ENCODE results near the gene GFI1B.
"Not testable (repeated sequence)": the region's sequence is repeated elsewhere in the genome, so short reads cannot be mapped to it uniquely, and the experiment has no call there.

GFI1B gene

DNA sequence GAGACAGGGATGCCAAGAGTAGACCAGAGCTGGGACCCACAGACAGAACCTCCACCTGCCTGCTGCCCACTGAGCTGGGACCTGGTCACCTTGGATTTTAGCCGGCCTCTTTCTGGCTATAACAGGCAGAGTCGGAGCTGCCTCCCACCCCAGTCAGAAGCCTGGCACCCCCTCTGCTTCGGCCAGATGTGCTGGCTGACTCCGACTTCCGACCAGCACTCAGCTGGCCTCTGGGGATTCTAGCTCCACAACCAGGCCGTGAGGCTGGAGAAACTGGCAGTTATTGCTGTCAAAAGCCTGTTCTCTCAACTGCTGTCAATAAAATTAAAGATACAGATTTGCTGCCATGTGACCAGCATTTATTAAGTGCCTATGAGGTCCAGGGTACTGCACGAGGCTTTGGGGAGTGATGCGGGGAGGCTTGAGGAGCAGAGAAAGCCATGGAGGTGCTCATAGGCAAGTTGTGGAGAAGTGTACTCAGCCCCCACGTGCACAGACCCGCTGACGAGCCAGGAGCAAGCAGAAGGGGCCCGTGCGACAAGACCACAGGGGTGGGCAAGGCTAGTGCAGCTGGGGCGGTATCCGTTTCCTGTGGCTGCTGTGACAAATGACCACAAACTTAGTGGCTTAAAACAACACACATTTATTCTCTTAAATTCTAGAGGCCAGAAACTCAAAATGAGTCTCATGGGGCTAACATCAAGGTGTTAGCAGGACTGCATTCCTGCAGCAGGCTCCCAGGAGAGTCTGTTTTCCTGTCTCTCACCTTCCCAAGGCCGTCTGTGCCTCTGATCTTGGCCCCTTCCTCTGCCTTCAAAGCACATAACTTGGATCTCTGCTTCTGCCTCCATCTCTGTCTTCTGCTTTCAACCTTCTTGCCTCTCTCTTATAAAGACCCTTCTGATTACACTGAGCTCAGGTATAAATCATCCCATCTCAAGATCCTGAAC is 13.1 kb downstream of the GFI1B start:
- no peak for DNase-seq

DNA sequence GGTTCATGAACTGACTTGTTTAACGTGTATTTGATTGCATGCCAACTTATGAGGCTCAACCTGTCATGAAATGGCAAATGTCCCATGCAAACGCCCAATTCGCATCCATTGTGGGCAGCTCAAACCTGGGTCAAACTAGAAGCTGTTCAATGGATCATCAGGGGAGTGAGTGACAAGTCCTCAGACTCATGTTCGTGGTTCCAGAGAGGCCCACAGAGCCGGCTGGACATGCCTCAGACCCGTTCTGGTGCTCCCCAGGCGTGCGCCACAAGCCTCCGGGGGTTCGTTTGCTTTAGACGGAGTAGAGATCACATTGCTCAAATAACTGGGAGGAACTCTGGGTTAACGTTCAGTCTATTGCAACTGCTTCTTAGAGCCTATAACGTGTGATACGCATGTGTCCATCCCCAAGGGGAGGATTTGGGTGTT is 15.0 kb downstream of the GFI1B start:
- DNase-seq: no peak

DNA sequence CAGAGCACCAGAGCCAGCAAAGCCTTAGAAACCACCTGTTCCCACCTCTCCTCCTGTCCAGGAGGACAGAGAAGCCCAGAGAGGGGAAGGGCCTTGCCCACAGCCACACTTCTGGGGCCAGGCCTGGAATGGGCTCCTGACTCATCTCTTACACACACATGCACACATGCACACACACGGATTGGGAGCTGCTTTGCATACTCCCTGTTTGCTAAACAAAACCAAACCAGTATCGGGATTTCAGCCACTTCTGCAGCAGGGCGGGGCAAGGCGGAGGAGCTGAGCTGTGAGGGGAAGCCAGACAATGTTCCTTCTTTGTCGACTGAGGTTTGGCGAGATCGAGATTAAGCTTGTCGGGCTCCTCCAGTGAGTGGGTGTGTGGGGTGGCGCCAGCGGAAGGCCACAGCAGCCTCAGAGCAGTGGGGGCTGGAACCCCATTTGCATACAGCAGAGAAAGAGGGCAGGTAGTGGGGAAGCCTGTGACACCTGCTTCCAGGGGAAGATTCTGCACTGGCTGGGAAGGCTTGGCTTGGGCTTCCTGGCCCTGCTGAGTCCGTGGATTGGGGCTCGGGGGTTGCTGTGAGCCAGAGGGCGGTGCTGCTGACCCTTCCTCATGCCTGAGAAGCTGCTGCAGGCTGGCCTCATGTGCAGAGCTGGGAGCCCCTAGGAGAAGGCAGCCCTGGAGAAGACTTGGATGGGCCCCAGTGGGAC is 16.1 kb downstream of the GFI1B start:
- no peak for DNase-seq

DNA sequence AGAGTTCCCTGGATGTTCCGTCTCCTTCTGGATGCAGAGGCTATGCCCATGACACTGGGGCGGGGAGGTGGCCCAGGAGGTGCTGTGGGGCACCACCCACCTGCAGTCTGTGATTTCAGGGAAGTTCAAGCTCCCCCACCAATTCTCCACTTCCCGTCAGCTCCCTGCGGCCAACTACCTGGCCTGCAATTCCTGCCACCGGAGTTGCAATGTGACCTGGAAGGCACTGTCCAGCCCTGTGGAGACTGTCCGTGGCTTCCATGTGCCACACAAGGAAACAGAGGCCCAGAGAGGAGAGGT is 16.6 kb downstream of the GFI1B start:
- DNase-seq: no peak

DNA sequence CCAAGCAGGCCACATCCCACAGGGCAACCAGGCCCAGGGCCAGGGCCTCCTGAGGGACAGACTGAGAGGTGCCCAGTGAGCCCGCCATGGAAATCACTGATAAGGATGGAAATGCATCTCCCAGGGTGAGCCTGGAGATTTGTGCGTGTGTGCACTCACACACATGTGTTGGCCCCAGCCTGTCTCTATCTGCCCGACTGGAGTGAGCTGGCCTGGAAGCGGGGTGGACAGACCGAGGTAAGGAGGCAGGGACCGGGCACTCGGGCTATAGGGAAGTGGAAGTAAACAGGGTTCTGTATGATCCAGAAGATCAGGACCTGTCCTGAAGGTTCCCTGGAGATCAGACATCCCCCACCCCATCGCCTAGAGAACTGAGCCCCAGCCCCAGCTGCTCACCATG is 17.4 kb downstream of the GFI1B start:
- DNase-seq: no peak

DNA sequence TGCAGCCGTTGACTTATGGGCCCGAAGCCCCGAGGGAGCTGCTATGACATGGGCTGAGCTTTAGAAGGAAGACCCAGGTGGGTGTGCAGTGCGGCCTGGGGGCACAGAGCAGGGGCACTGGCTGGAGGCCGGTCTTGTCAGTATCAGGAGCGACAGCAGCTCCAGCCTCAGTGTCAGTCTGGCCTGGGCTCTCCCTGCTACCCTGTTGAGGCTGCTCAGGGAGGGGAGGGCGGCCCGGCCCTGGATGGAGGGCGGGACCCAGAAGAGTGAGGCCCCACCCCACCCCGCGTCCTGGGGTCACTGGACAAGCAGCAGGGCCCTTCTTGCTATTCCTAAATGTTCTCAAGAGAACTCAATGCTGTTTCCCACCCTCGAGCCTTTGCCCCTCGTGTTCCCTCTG is 18.0 kb downstream of the GFI1B start:
- DNase-seq: no peak

DNA sequence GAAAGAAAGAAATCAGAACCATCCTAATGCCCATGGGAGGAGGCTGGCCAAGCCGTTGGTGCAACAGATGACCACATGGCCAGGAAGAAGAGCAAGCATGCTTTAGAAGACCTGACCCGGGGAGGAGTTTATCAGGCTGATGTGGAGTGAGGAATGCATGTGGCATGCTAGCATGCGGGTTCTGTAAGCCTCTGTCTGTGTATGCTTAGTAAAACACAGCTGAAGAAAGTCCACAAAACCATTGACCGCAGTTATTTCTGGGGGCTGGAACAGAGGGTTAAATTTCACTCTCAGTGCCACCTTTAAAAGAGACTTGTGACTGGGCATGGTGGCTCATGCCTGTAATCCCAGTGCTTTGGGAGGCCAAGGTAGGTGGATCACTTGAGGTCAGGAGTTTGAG is 19.1 kb downstream of the GFI1B start:
- DNase-seq: no peak

DNA sequence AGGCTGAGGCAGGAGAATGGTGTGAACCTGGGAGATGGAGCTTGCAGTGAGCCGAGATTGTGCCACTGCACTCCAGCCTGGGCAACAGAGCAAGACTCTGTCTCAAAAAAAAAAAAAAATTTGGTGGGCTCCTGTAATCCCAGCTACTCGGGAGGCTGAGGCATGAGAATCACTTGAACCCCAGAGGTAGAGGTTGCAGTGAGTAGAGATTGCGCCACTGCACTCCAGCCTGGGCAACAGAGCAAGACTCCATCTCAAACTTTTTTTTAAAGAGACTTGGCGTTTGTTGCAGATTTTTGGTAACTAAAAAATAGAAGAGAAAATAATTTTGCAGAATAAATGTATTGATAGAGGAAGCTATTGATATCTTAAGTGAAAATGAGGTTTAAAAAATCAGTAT is 19.7 kb downstream of the GFI1B start:
- DNase-seq: not testable (repeated sequence)

DNA sequence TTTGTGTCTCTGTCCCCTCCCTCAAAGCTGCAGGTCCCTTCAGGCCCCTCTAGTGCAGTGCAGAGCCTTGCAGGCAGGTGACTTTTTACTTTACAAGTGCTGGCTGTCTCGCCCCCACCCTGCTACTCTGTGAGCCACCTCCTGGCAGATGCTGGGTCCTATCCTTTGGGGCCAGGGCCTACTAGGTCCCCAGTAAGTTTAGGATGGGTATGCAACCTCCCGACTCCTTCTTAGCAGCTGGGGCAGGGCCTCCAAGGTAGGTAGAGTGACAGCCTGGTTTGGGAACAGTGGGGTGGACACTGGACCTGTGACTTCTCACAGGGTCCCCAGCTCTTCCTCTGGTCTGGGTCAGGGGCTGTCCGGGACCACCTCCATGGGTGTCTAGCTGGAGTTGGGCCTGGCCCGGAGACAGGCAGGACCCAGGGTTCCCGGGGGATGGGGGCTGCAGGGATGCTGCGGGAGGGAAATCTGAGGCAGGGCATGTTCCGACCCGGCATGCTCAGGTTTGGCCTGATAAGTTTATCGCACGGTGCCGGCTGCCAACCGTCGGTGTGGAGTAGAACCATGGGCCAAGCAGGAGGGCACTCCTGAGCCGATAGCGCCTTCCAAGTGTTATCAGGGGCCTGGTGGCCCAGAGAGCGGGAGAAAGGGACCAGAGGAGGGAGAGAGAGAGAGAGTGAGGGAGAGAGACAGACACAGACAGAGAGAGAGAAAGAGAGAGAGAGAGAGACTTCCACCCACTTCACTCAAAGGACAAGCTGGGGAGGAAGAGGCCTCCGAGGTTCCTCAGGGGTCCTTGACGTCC is 20.5 kb downstream of the GFI1B start:
- DNase-seq: no peak

DNA sequence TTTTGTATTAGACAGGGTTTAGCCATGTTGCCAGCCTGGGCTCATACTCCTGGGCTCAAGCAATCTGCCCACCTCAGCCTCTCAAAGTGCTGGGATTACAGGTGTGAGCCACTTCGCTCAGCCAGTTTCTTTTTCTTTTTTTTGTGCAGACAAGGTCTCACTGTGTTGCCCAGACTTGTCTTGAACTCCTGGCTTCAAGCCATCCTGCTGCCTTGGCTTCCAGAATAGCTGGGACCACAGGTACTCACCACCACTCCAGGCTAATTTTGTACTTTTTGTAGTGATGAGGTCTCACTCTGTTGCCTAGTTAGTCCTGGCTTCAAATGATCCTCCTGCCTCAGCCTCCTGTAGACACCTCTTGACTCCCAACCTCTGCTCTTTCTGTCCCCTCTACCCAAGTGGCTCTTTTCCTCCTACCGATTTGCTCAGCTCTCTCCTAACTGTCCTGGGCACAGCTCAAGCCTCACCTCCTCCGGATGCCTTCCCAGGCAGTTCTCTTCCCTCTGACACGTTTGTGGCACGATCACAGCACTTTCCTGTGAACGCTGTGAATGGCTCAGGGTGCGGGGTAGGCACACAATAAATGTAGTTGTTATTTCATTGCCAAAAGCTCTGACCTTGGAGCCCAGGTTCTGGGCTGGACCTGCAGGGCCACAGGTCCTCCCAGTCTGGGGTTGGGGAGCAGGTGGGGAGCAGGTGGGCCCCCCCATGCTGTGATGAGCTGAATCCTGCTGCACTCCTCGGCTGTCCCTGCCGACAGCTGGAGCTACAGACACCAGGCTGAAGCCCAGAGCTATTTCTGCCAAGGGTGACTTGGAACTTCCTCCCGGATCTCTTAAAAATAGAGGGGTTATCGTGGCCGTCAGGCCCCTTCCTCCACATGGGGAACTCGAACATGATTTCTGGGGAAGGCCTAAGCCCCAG is 23.9 kb downstream of the GFI1B start:
- DNase-seq: no peak

DNA sequence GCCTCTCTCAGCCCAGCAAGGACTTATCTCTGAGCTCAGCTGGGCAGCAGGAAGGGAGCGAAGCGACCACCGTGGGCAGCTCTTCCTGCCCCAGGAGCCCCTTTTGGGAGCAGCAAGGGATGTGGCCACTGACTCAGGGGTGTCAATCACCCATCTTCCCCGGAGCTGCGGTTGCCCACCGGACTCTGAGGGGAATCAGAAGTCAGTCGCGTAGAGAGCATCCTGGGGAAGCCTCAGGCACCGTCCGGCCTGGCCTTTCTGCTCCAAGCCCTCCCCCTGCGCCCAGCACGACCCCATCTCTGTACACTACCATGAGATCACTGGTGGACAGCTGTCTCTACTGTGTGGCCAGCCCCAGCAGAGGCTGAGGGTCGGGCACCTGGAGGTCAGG is 24.6 kb downstream of the GFI1B start:
- no peak for DNase-seq

DNA sequence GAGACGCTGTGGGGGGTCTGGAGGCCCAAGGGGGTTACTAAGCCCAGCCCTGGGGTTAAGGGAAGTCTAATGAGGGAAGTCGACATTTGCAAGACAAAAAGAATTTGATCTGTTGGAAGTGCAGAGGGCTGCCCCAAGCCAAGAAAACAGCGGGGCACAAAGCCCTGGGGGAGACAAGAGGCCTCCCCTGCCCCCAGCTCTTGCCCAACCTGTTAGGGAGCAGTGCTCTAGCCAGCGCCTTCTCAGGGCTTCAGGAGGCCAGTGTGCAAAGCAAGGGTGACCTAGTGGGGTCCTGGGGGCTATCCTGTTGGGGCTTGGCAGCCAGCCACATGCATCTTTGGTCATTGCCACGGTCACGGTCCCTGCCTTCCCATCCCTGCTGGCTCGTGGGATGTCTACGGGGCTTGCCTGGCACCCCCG is 25.2 kb downstream of the GFI1B start:
- no peak for DNase-seq

DNA sequence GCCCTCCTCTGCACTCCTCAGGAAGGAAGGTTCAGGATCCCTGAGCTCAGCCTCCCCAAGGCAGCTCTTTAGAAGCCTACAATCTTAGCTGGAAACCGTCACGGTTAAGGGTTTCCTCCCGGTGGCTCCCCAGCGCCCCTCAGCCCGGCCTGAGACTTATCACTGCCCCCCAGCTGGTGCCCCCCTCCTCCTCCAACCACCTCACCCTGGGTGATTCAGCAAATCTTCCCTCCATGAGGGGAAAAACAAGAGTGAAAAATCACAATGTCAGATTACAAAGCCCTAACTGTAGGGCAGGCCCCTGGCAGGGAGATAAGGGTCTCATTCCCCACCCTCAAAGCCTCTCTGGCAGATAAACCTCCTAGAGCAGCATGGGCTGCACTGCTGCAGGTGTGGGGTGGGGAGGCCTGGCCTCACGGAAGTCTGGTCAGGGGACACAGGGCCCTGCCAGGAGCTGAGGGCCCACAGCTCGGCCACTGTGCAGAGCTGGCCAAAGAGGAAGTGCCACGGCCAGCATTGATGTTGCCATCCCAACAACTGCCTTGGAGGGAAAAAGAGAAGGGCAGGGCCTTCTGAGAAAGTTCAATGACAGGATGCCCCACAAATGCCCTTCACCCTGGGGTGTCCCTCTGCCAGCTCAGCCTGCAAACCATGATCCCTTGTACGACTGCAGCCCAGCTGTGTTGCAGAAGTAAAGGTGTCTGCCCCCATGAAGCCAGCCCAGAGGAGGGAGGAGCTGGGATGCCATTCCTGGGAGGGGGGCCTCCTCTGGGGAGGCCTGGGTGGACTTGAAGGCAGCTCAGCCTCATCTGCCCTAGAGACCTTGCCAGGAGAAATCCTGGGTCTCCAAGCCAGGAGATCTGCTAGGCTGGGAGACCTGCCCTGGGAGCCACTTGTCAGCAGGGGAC is 25.9 kb downstream of the GFI1B start:
- DNase-seq: no peak

DNA sequence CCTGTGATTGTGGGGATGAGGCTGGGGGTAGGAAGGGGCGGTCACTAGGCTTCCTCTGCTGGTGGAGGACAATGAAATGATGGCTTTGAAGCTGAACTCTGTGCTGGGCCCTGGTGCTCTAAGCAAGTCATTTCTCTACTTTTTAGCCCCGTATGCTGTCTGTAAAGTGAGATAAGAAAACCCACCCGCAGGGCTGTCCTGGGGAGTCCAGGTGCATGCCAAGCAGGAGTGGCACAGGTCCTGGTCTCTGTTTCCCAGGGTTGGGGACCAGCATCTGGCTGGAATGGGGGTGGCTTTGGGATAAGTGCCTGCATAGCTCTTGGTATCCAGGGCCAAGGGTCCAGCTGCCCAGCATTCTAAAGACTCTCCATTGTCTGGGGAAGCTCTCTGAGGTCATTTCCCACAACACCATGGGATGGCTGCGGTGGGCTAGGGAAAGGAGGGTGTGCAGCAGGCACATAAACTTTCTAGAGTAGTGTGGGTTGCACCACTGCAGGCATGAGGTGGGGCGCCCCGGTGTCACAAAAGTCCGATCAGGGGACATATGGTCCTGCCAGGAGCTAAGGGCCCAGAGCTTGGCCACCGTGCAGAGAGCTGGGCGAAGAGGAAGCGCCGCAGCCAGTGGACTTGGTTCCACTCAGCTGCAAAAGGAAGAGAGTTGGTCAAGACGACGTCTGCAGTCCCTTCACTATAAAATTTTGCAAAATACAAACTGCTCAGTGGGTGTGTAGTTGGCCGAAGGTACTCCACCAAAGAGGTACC is 26.7 kb downstream of the GFI1B start:
- DNase-seq: no peak

DNA sequence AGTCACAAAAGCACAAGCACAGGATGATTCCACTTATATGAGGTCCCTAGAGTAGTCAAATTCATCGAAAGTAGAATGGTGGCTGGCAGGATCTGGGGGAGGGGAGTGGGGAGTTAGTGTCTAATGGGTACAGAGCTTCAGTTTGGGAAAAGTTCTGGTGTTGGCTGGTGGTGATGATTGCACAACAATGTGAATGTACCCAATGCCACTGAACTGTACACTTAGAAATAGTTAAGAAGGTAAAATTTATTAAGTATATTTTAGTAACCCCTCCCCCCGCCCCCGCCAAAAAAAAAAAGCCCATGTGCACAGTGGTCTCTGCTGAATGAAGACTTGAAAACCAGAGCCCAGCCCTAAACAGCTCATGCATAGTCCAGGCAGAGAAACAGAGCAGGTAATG is 27.5 kb downstream of the GFI1B start:
- no peak for DNase-seq

DNA sequence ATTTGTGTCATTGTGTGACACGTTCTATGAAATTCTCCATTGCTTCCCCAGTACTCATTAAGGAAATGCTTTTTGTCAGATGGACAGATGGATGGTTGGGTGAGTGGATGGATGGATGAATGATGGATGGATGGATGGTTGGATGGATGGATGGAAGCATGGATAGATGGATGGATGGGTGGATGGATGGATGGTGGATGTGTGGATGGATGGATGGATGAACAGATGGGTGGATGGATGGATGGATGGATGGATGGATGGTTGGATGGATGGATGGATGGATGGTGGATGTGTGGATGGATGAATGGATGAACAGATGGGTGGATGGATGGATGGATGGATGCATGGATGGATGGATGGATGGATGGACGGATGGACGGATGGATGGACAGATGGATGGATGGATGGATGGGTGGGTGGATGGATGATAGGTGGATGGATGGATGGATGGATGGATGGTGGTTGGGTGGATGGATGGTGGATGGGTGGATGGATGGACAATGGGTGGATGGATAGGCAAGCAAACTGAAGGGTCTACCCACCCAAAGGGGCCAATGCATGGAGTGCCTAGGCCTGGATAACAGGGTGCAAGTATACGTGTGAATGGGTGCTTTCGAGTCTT is 28.3 kb downstream of the GFI1B start:
- no peak for DNase-seq

DNA sequence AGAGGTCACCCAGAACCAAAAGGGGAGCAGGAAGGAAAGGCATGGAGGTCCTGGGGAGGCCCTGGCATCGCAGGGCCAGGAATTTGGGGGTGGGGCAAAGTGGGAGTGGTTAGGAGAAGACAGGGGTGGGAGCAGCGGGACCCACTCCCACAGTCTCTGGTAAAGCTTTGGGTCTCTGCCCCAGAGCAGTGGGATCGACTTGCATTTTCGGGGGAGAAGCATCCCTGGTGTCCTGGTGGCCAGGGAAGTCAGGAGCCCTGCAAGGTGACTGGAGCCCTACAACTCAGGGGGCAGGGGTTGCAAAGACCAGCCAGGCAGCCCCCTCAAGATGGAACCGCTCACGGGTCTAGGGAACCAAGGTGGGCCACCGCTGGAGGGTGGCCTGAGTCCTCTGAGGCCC is 29.9 kb downstream of the GFI1B start:
- DNase-seq: no peak

DNA sequence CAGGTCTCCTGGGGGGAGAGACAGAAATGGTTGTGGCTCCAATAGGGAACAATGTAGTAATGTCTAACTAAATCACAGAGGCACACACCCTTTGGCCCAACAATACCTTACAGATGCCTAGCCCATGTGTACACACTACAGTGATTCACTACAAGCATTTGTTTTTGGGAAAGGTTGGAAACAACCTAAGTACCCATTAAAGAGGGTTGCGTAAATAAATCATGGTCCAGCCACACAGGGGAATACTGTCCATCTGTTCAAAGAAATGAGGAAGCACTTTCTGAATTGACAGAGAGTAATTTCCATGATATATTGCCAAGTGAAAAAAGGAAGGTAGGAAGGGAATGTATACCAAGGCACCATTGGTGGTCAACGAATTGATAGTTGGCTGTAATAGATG is 30.3 kb downstream of the GFI1B start:
- DNase-seq: no peak

DNA sequence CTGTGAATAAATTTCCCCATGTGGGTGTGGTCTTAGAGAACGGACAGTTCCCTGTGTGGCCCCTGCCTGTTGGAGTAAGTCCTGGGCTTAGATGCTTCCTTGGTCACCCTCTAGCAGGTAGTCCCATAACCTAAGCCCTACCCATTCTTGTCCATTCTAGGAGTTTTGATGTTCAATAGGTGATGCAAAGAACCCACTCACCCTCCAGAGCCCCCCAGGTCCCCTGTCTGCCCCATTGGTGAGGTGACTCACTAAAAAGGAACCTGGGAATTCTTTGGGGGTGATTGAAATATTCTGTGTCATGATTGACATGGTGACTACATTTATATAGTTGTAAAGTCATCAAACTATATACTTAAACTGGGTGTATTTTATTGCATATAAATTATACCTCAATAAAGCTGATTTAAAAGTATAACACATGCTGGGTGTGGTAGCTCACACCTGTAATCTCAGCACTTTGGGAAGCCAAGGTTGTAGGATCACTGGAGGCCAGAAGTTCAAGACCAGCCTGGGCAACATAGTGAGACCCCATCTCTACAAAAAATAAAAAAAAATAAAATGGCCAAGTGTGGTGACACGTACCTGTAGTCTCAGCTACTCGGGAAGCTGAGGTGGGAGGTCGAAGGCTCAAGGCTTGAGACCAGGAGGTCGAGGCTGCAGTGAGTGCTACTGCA is 31.6 kb downstream of the GFI1B start:
- DNase-seq: no peak

DNA sequence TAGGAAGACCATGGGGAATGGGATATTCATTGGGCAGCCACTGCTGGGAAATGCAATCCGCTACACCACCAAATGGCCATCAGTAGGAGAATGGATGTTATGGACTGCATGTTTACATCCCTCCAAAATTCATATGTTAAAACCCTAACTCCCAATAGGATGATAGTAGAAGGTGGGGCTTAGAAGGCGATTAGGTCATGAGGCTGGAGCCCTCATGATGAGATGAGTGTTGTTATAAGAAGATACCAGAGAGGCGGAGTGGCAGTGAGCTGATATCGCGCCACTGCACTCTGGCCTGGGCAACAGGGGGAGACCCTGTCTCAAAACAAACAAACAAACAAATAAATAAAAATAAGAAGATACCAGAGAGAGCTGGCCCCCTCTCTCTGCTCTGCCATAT is 36.2 kb downstream of the GFI1B start:
- DNase-seq: no peak

All from NCI-H524 treated with DMSO at 0.1 percent for 48 hours (cell line).